K562 (cell line): ENCODE data around the gene TMEM120B. TPM values are rescaled to one million over a fixed set of nuclear protein-coding genes. Genes with fewer than 3 reads are reported as not detected.

ENCODE experiments used
- CBFA2T2 ChIP-seq: fragments of 450-650 bp; conservative IDR thresholded peaks from 2 replicates; pipeline ENCODE4 v1.6.1; 2017; ENCODE audit warnings: mild to moderate bottlenecking
- CBX1 ChIP-seq: sonication (generic); IDR thresholded peaks from 2 replicates; pipeline ENCODE4 v1.6.1; 2016; ENCODE audit warnings: antibody characterized with exemption, low read depth, mild to moderate bottlenecking
- CSDE1 ChIP-seq, 2 experiments: fragments of 450-650 bp; IDR thresholded peaks; 2 replicates each; pipeline ENCODE4 v1.6.1; 2016; ENCODE audit warnings: mild to moderate bottlenecking in 1 of 2
- PML ChIP-seq: IDR thresholded peaks from 2 replicates; pipeline ENCODE4 v1.6.1; 2012; ENCODE audit warnings: low read length, inconsistent platforms
- SAFB ChIP-seq: fragments of 200-400 bp; formaldehyde crosslinking; IDR thresholded peaks from 2 replicates; pipeline ENCODE4 v1.6.1; 2017; ENCODE audit warnings: low read depth, low read length, borderline replicate concordance
- SETDB1 ChIP-seq: IDR thresholded peaks from one replicate; pipeline ENCODE4 v1.6.1; 2012; ENCODE audit warnings: low read length, control low read depth, inconsistent platforms
- TCF3 ChIP-seq: sonication (generic); formaldehyde crosslinking; IDR thresholded peaks from 2 replicates; pipeline ENCODE4 v1.4.0; 2020; ENCODE audit warnings: mild to moderate bottlenecking, missing genetic modification reagents
- ZBTB40 ChIP-seq, 2 experiments: fragments of 450-650 bp in 1 of 2; sonication (generic) in 1 of 2; formaldehyde crosslinking in 1 of 2; IDR thresholded peaks; 2 replicates each; pipeline versions ENCODE4 v1.7.1 to v1.9.0; 2016 to 2022; ENCODE audit warnings: inconsistent platforms in 1 of 2, mild to moderate bottlenecking in 1 of 2, missing genetic modification reagents in 1 of 2
- ZBTB9 ChIP-seq: fragments of 450-650 bp; formaldehyde crosslinking; IDR thresholded peaks from 2 replicates; pipeline ENCODE4 v1.4.0; 2020; ENCODE audit warnings: mild to moderate bottlenecking, moderate library complexity
- ZNF121 ChIP-seq: sonication (generic); formaldehyde crosslinking; conservative IDR thresholded peaks from 2 replicates; pipeline ENCODE4 v1.8.0; 2022; ENCODE audit warnings: missing genetic modification reagents
- ZNF830 ChIP-seq: fragments of 250-450 bp; sonication (Bioruptor Pico); IDR thresholded peaks from 2 replicates; pipeline ENCODE4 v1.5.0; 2021; ENCODE audit warnings: mild to moderate bottlenecking
- ZZZ3 ChIP-seq: fragments of 450-650 bp; IDR thresholded peaks from 2 replicates; pipeline ENCODE4 v1.6.1; 2016; ENCODE audit warnings: antibody characterized with exemption, mild to moderate bottlenecking, moderate library complexity
- polyA plus RNA-seq, 8 experiments: library from polyadenylated mRNA; depleted of rRNA in 4 of 8; stranded (reverse) in 5 of 8; unstranded in 3 of 8; fragments of >200 nt; fragmentation: Nextera tagmentation in 2 of 8; fragmentation: Illumina TruSeq in 1 of 8; extraction: Ambion mirVana in 2 of 8; extraction: Trizol in 1 of 8; gene quantifications; 2 replicates each; pipeline versions ENCODE4 v1.2.1 to v1.2.3, GENCODE V29; 2011 to 2014; ENCODE audit warnings: inconsistent platforms in 1 of 8, missing spikeins in 1 of 8
- total RNA-seq, 7 experiments: library from RNA; depleted of rRNA in 6 of 7; stranded (reverse); fragments of >200 nt in 6 of 7; fragmentation: Illumina TruSeq in 2 of 7; extraction: Trizol in 2 of 7; gene quantifications; 2 replicates each; pipeline versions ENCODE4 v1.2.1 to v1.2.3, GENCODE V29; 2011 to 2021; ENCODE audit warnings: low replicate concordance in 1 of 7
- TF ChIP-seq, protein P1 (sequence below), 2 experiments: fragments of 200-800 bp in 1 of 2; sonication (Bioruptor generic) in 1 of 2; sonication (generic) in 1 of 2; formaldehyde crosslinking in 1 of 2; IDR thresholded peaks in 1 of 2; conservative IDR thresholded peaks in 1 of 2; 2 replicates each; pipeline versions ENCODE4 v1.5.0 to v1.6.1; 2016 to 2020; ENCODE audit warnings: missing compliant biosample characterization in 1 of 2, missing genetic modification characterization in 1 of 2, missing genetic modification reagents in 1 of 2

The TMEM120B gene
- total and polyA plus RNA-seq, 9 of the 15 experiments (the other 6 are each of a cell fraction or from before 2014, with no cell fraction given) = 1.7 to 18.6 (median 7.4) TPM

GRCh38 chr12:121712461-121713256 lies at the start of gene TMEM120B (continued):
- TF ChIP-seq PML (peak; percentile 35; the same call in 1 of the 2 replicates), ZNF121 (CRISPR knock-in tag) (no peak), SETDB1 (no peak), CBFA2T2 (no peak), TCF3 (no peak), CSDE1 (IDR thresholded peaks at IDR 0.05) (peak in 1 of 2 experiments; percentile 86; a peak in 2 of 4 replicates), SAFB (peak; percentile 56; the same call in 1 of the 2 replicates), ZBTB40 (IDR thresholded peaks at IDR 0.05) (no peak), ZBTB40 (CRISPR knock-in tag; IDR thresholded peaks at IDR 0.05) (no peak), ZNF830 (CRISPR knock-in tag) (no peak), CBX1 (peak; percentile 67; the same call in 1 of the 2 replicates), ZZZ3 (no peak), ZBTB9 (CRISPR knock-in tag) (peak; percentile 41; the same call in 1 of the 2 replicates)
- TF ChIP-seq, protein P1, sequence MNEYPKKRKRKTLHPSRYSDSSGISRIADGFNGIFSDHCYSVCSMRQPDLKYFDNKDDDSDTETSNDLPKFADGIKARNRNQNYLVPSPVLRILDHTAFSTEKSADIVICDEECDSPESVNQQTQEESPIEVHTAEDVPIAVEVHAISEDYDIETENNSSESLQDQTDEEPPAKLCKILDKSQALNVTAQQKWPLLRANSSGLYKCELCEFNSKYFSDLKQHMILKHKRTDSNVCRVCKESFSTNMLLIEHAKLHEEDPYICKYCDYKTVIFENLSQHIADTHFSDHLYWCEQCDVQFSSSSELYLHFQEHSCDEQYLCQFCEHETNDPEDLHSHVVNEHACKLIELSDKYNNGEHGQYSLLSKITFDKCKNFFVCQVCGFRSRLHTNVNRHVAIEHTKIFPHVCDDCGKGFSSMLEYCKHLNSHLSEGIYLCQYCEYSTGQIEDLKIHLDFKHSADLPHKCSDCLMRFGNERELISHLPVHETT (CRISPR knock-in tag; conservative IDR thresholded peaks at IDR 0.05 in 1 of 2, IDR thresholded peaks at IDR 0.05 in 1 of 2) = 0 out of 4 replicates have a peak, but pooled peaks of 1 of the 2 experiments have one; percentile 41
